ENCODE results near the gene PYGM. TPM values are rescaled to one million over a fixed set of nuclear protein-coding genes. Genes with fewer than 3 reads are reported as not detected.

PYGM gene
- total RNA-seq, 1 experiment from 2014 or later = 6.6 TPM

GRCh38 chr11:64734811-64735724, 24.7 kb downstream of the PYGM start (continued):
- TF ChIP-seq, protein P1, sequence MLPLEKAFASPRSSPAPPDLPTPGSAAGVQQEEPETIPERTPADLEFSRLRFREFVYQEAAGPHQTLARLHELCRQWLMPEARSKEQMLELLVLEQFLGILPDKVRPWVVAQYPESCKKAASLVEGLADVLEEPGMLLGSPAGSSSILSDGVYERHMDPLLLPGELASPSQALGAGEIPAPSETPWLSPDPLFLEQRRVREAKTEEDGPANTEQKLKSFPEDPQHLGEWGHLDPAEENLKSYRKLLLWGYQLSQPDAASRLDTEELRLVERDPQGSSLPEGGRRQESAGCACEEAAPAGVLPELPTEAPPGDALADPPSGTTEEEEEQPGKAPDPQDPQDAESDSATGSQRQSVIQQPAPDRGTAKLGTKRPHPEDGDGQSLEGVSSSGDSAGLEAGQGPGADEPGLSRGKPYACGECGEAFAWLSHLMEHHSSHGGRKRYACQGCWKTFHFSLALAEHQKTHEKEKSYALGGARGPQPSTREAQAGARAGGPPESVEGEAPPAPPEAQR (CRISPR knock-in tag; IDR thresholded peaks at IDR 0.05) = no peak

DNA sequence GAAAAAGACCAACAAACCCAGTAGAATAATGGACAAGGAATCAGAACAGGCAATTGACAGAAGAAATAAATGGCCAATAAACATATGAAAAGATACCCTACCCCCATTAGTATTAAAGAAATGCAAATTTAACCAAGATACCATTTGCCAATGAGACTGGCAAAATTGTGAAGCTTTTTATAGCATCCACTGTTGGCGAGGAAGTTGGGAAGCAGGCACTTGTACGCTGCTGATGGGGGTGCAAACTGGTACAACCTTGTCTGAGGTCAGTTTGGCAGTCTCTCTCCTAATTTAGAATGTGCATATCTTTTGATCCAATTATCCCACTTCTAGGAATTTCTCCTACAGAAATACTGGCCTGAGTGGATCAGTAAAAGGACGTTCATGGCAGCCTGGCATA, 28.2 kb downstream of the PYGM start:
- Mint-ChIP-seq H3K4me3 (no peak overlapping the region), H3K4me1 (peaks cover 29% of the 10 kb centered on the region), H3K9me3 (no peaks in the 10 kb centered on the region), H3K27ac (peak overlapping the region; percentile 39; the same call in 1 of the 2 replicates), H3K36me3 (peaks cover 19% of the 10 kb centered on the region), H3K27me3 (ENCODE audit: low read depth) (peaks cover 8% of the 10 kb centered on the region; the same call in 1 of the 2 replicates)
- TF ChIP-seq FOXJ3 (CRISPR knock-in tag; IDR thresholded peaks at IDR 0.05; ENCODE audit: borderline replicate concordance) (no peak), NFE2L1 (CRISPR knock-in tag; IDR thresholded peaks at IDR 0.05) (no peak), KAT7 (CRISPR knock-in tag; IDR thresholded peaks at IDR 0.05; ENCODE audit: borderline replicate concordance) (no peak), AFF4 (CRISPR knock-in tag; IDR thresholded peaks at IDR 0.05; ENCODE audit: borderline replicate concordance) (no peak), ZNF416 (CRISPR knock-in tag; IDR thresholded peaks at IDR 0.05) (no peak), TCF7 (CRISPR knock-in tag; IDR thresholded peaks at IDR 0.05; ENCODE audit: low read depth) (no peak), JUN (CRISPR knock-in tag; IDR thresholded peaks at IDR 0.05) (no peak), ATF1 (CRISPR knock-in tag; IDR thresholded peaks at IDR 0.05) (no peak), GTF2I (CRISPR knock-in tag; conservative IDR thresholded peaks at IDR 0.05) (no peak), NFYB (CRISPR knock-in tag; conservative IDR thresholded peaks at IDR 0.05; ENCODE audit: low read depth) (no peak), ZNF396 (CRISPR knock-in tag; IDR thresholded peaks at IDR 0.05; ENCODE audit: borderline replicate concordance) (no peak), TEAD4 (CRISPR knock-in tag; IDR thresholded peaks at IDR 0.05) (no peak), MYBL2 (CRISPR knock-in tag; IDR thresholded peaks at IDR 0.05) (no peak)
- TF ChIP-seq, protein P2, sequence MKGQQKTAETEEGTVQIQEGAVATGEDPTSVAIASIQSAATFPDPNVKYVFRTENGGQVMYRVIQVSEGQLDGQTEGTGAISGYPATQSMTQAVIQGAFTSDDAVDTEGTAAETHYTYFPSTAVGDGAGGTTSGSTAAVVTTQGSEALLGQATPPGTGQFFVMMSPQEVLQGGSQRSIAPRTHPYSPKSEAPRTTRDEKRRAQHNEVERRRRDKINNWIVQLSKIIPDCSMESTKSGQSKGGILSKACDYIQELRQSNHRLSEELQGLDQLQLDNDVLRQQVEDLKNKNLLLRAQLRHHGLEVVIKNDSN (CRISPR knock-in tag; IDR thresholded peaks at IDR 0.05) = no peak
- TF ChIP-seq, protein P3, sequence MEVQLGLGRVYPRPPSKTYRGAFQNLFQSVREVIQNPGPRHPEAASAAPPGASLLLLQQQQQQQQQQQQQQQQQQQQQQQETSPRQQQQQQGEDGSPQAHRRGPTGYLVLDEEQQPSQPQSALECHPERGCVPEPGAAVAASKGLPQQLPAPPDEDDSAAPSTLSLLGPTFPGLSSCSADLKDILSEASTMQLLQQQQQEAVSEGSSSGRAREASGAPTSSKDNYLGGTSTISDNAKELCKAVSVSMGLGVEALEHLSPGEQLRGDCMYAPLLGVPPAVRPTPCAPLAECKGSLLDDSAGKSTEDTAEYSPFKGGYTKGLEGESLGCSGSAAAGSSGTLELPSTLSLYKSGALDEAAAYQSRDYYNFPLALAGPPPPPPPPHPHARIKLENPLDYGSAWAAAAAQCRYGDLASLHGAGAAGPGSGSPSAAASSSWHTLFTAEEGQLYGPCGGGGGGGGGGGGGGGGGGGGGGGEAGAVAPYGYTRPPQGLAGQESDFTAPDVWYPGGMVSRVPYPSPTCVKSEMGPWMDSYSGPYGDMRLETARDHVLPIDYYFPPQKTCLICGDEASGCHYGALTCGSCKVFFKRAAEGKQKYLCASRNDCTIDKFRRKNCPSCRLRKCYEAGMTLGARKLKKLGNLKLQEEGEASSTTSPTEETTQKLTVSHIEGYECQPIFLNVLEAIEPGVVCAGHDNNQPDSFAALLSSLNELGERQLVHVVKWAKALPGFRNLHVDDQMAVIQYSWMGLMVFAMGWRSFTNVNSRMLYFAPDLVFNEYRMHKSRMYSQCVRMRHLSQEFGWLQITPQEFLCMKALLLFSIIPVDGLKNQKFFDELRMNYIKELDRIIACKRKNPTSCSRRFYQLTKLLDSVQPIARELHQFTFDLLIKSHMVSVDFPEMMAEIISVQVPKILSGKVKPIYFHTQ (CRISPR knock-in tag; IDR thresholded peaks at IDR 0.05) = no peak
- TF ChIP-seq, protein P4, sequence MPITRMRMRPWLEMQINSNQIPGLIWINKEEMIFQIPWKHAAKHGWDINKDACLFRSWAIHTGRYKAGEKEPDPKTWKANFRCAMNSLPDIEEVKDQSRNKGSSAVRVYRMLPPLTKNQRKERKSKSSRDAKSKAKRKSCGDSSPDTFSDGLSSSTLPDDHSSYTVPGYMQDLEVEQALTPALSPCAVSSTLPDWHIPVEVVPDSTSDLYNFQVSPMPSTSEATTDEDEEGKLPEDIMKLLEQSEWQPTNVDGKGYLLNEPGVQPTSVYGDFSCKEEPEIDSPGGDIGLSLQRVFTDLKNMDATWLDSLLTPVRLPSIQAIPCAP (CRISPR knock-in tag; IDR thresholded peaks at IDR 0.05) = no peak
- TF ChIP-seq, protein P5, sequence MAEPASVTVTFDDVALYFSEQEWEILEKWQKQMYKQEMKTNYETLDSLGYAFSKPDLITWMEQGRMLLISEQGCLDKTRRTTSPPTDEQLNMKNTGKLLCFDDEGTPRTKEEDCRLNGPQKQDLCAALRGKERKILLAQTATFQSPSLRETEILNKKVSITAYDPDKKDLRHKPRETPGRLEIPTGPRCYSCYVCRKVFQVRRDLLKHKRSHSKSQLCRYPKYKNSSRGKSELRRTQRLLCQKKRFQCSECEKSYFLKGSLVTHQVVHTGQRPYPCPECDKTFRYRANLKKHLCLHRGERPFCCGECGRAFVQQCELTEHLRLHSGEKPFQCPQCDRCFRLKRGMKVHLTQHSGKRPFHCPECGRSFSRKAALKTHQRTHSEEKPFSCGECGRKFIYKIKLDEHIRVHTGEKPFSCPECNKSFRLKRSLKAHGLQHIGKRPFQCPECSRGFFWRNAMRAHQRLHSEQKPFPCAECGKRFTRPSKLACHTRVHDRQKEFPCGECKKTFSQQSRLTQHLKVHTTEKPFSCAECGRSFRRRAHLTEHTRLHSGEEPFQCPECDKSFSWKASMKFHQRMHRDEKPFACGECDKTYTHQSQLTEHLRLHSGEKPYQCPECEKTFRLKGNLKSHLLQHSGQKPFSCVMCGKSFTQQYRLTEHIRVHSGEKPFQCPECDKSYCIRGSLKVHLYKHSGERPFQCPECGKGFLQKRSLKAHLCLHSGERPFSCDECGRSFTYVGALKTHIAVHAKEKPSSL (CRISPR knock-in tag; conservative IDR thresholded peaks at IDR 0.05) = no peak
- CTCF ChIA-PET = interaction anchor here (1.5 kb wide), 1 partner anchor 11 kb away, joined by 7 read pairs; no protein-coding TSS in a partner anchor
- ATAC-seq (no peak), DNase-seq (ENCODE audit: low spot score) (no peak)
- POLR2A ChIA-PET = no interaction called here
